ENCODE measurements around the gene ARVCF.

DNA sequence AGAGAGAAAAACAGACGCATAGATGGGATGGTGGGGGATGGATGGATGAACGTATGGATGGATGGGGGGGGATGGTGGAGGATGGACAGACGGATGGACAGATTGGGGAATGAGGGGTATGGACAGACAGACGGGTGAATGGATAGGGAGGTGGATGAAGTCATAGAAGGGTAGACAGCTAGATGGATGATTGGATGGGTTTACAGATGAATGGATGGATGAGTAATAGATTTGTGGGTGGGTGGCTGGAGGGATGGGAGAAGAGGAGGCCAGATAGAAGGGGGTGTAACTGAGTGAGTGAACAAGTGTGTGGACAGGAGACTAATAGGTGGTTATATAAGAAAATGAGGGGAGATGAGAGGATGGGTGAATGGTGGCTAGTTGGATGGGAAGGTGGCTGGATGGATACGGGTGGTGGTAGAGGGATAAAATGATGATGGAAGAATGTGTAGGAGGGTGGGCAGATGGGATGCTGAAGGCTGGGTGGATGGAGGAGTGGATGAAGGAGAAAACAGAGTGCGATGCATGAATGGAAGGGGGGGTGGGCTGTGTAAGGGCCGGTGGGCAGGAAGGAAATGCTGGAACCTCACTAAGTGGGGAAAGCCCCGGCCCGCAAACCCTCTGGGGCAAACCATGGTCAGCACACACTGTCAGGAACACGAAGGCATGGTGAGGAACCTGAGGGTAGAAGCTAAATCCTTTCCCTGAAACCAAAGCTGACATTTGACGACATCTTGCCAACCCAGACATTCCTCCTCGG, 21.6 kb downstream of the ARVCF start:
- TF ChIP-seq, protein P1, sequence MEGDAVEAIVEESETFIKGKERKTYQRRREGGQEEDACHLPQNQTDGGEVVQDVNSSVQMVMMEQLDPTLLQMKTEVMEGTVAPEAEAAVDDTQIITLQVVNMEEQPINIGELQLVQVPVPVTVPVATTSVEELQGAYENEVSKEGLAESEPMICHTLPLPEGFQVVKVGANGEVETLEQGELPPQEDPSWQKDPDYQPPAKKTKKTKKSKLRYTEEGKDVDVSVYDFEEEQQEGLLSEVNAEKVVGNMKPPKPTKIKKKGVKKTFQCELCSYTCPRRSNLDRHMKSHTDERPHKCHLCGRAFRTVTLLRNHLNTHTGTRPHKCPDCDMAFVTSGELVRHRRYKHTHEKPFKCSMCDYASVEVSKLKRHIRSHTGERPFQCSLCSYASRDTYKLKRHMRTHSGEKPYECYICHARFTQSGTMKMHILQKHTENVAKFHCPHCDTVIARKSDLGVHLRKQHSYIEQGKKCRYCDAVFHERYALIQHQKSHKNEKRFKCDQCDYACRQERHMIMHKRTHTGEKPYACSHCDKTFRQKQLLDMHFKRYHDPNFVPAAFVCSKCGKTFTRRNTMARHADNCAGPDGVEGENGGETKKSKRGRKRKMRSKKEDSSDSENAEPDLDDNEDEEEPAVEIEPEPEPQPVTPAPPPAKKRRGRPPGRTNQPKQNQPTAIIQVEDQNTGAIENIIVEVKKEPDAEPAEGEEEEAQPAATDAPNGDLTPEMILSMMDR (IDR thresholded peaks at IDR 0.05), result no peak
- TF ChIP-seq POLR2A (IDR thresholded peaks at IDR 0.05; ENCODE audit: low read depth) (no peak), POLR2AphosphoS5 (IDR thresholded peaks at IDR 0.05) (no peak), EP300 (IDR thresholded peaks at IDR 0.05) (no peak)

All from esophagus muscularis mucosa (tissue), 4 donors.